ENCODE data around the gene DAO.

The DAO gene

GRCh38 chr12:108881953-108882352 lies 2.1 kb downstream of the DAO start:
- DNase-seq (ENCODE audit: extremely low read depth, low read depth) = no peak

GRCh38 chr12:108884116-108885012 lies 4.5 kb downstream of the DAO start:
- TF ChIP-seq, protein P1, sequence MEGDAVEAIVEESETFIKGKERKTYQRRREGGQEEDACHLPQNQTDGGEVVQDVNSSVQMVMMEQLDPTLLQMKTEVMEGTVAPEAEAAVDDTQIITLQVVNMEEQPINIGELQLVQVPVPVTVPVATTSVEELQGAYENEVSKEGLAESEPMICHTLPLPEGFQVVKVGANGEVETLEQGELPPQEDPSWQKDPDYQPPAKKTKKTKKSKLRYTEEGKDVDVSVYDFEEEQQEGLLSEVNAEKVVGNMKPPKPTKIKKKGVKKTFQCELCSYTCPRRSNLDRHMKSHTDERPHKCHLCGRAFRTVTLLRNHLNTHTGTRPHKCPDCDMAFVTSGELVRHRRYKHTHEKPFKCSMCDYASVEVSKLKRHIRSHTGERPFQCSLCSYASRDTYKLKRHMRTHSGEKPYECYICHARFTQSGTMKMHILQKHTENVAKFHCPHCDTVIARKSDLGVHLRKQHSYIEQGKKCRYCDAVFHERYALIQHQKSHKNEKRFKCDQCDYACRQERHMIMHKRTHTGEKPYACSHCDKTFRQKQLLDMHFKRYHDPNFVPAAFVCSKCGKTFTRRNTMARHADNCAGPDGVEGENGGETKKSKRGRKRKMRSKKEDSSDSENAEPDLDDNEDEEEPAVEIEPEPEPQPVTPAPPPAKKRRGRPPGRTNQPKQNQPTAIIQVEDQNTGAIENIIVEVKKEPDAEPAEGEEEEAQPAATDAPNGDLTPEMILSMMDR (IDR thresholded peaks at IDR 0.05; ENCODE audit: low read depth, low read length) = peak; percentile 43
- DNase-seq (ENCODE audit: extremely low read depth, low read depth) = no peak

More at GRCh38 chr12:108881953-108882352, 2.1 kb downstream of the DAO start:
- TF ChIP-seq, protein P1 (IDR thresholded peaks at IDR 0.05; ENCODE audit: low read depth, low read length) = no peak

DNA sequence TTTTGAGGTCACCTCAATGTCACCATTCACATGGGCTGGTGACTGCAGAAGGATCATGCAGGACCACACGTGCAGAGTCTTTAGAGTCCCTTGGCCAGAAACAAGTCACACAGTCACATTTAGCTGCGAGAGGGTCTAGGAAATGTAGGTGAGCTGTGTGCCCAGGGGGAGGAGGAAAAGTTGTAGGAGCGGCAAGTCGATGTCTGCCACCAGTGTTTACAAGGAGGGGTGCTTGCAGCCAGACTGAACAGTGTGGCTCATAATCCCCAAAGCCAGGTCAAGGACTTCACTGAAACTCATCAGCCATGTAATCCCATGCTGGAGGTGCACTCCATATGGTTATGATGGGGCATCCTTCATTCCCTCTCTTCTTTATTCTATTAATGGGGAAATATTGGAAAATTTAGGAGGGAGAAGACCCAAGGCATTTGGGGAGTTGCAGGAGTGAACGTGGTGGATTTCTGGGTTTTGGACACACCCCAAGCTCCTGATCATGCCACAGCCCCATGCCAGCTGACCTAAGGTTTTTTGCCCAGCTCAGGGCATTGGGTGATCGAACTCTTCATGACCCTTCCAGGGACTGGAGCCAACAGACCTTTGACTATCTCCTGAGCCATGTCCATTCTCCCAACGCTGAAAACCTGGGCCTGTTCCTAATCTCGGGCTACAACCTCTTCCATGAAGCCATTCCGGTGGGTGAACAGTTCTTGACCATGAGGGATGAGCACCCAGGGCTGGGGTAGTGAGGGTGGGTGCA lies 7.2 kb downstream of the DAO start:
- DNase-seq (ENCODE audit: extremely low read depth, low read depth) = no peak
- TF ChIP-seq, protein P1 (IDR thresholded peaks at IDR 0.05; ENCODE audit: low read depth, low read length) = no peak

DNA sequence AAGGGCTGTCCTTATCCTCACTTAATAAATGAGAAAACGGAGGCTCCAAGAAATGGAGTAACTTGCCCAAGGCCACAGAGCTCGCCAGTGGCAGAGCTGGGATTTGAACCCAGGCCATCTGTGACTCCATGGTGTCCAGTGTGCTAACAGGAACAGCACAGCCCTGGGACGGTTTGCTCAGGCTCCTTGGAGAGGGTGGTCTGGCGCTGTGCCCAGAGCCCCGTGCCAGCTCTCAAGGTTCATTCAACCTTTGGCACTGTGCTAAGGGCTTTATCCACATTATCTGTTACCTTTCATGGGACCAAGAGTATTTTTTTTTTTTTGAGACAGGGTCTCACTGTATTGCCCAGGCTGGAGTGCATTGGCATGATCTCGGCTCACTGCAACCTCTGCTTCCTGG lies 8.1 kb downstream of the DAO start:
- TF ChIP-seq, protein P1 (IDR thresholded peaks at IDR 0.05; ENCODE audit: low read depth, low read length) = no peak
- DNase-seq (ENCODE audit: extremely low read depth, low read depth) = no peak

DNA sequence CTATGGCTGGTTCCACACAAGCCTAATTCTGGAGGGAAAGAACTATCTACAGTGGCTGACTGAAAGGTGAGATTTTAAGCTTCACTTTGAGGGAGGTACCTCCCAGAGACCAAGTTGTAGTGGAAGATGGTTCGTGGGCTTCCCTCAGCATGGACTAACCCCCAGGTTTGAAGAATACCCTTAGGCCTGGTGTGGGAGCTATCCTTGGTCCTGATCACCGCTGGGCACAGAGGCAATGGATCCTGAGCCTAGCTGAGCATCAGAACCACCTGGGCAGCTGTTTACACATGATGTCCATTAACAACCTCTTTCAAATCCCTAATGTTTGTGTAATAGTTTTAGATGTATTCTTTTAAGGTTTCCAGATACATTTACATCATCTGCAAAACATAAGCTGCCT lies 10.3 kb downstream of the DAO start:
- no peak for DNase-seq (ENCODE audit: extremely low read depth, low read depth)

GRCh38 chr12:108895220-108895802 lies 15.4 kb downstream of the DAO start:
- TF ChIP-seq, protein P1 (IDR thresholded peaks at IDR 0.05; ENCODE audit: low read depth, low read length) = no peak
- DNase-seq (ENCODE audit: extremely low read depth, low read depth) = no peak

More for the DNA sequence above, 10.3 kb downstream of the DAO start:
- TF ChIP-seq, protein P1 (IDR thresholded peaks at IDR 0.05; ENCODE audit: low read depth, low read length) = no peak

Data from AG09319 (cell line).